PC-3 (cell line): ENCODE results near the gene LIMS1. TPM values are rescaled to one million over a fixed set of nuclear protein-coding genes. Genes with fewer than 3 reads are reported as not detected.

ENCODE experiments used
- ATAC-seq: fragments of 200-7000 bp; cut with Tn5 transposase; 2 replicates; pipeline ENCODE4 v1.9.1; 2020; ENCODE audit warnings: mild to moderate bottlenecking, moderate library complexity
- BruUV-seq: library from RNA; stranded (reverse); fragments of 400-500 nt; replicated peaks from 2 replicates; lab custom pipeline; 2021; lab: Mats Ljungman, UMichigan
- CTCF ChIA-PET: fragments of 300-600 bp; sonication (Branson Sonifier 250); formaldehyde crosslinking; loops from one replicate; lab custom pipeline; 2022; ENCODE audit warnings: antibody characterized with exemption; lab: Charles Lee
- POLR2A ChIA-PET: fragments of 300-600 bp; sonication (Branson Sonifier 250); formaldehyde crosslinking; loops from one replicate; lab custom pipeline; 2022; ENCODE audit warnings: antibody characterized with exemption; ENCODE audit not compliant: unreplicated experiment; lab: Charles Lee
- DNase-seq: peaks from one replicate; pipeline ENCODE4 v3.0.0-alpha.2; 2015
- H2AFZ ChIP-seq: fragments of 300-600 bp; sonication (generic); 2 replicates; pipeline ENCODE4 v1.6.0; 2016; ENCODE audit warnings: antibody characterized with exemption, low read length
- H3F3A ChIP-seq: fragments of 300-600 bp; sonication (generic); one replicate; pipeline ENCODE4 v1.6.0; 2017; ENCODE audit warnings: antibody characterized with exemption, low read length, control low read depth, mild to moderate bottlenecking; ENCODE audit not compliant: unreplicated experiment
- H3K27ac ChIP-seq: fragments of 300-600 bp; sonication (generic); 2 replicates; pipeline ENCODE4 v1.5.1; 2016; ENCODE audit warnings: mild to moderate bottlenecking, low read length
- H3K27me3 ChIP-seq: fragments of 300-600 bp; sonication (generic); 2 replicates; pipeline ENCODE4 v1.6.1; 2016; ENCODE audit warnings: low read length, mixed read lengths
- H3K36me3 ChIP-seq: fragments of 300-600 bp; sonication (generic); 2 replicates; pipeline ENCODE4 v1.6.1; 2016; ENCODE audit warnings: low read depth, mixed run types, low read length, mixed read lengths
- H3K4me1 ChIP-seq: fragments of 300-600 bp; sonication (generic); 2 replicates; pipeline ENCODE4 v1.5.1; 2016; ENCODE audit warnings: low read length; ENCODE audit not compliant: insufficient read depth
- H3K4me2 ChIP-seq: fragments of 300-600 bp; sonication (generic); 2 replicates; pipeline ENCODE4 v1.6.0; 2016; ENCODE audit warnings: low read length
- H3K4me3 ChIP-seq: fragments of 300-600 bp; sonication (generic); 2 replicates; pipeline ENCODE4 v1.5.1; 2016; ENCODE audit warnings: mild to moderate bottlenecking, low read length, mixed read lengths
- H3K79me2 ChIP-seq: fragments of 300-600 bp; sonication (generic); 2 replicates; pipeline ENCODE4 v1.6.1; 2017; ENCODE audit warnings: low read length, mixed read lengths
- H3K9ac ChIP-seq: fragments of 300-600 bp; sonication (generic); 2 replicates; pipeline ENCODE4 v1.6.0; 2016; ENCODE audit warnings: mild to moderate bottlenecking, low read length
- H3K9me2 ChIP-seq: fragments of 300-600 bp; sonication (generic); replicated peaks from 2 replicates; pipeline ENCODE4 v1.6.1; 2016; ENCODE audit warnings: mixed run types, low read length, mixed read lengths
- H3K9me3 ChIP-seq: fragments of 300-600 bp; sonication (generic); 2 replicates; pipeline ENCODE4 v1.6.1; 2016; ENCODE audit warnings: low read length, mixed read lengths
- H4K20me1 ChIP-seq: fragments of 300-600 bp; sonication (generic); 2 replicates; pipeline ENCODE4 v1.6.1; 2016; ENCODE audit warnings: low read length, mixed read lengths
- CTCF ChIP-seq: fragments of 300-600 bp; sonication (generic); conservative IDR thresholded peaks from 2 replicates; pipeline ENCODE4 v1.5.1; 2017; ENCODE audit warnings: antibody characterized with exemption, low read depth, mild to moderate bottlenecking, low read length
- EZH2 ChIP-seq: fragments of 300-600 bp; sonication (generic); IDR thresholded peaks from one replicate; pipeline ENCODE4 v1.6.1; 2017; ENCODE audit warnings: antibody characterized with exemption, mild to moderate bottlenecking, low read length; ENCODE audit not compliant: unreplicated experiment
- EZH2phosphoT487 ChIP-seq: fragments of 300-600 bp; sonication (generic); IDR thresholded peaks from 2 replicates; pipeline ENCODE4 v1.6.1; 2018; ENCODE audit warnings: mild to moderate bottlenecking, antibody characterized with exemption, low read length, borderline replicate concordance
- intact Hi-C: fragments of 100-400 bp; cut with micrococcal nuclease; formaldehyde crosslinking; loops from 2 replicates; pipeline ENCODE4 v1.9.0; 2023
- total RNA-seq: library from RNA; depleted of rRNA; stranded (reverse); fragments of >200 nt; gene quantifications from 2 replicates; pipeline ENCODE4 v1.2.3, GENCODE V29; 2014

Gene LIMS1
- total RNA-seq, 1 experiment from 2014 or later, result 58.9 TPM

GRCh38 chr2:108633409-108633808, 99.1 kb downstream of the LIMS1 start:
- no peak for DNase-seq
- BruUV-seq, result no TSS peak
- H3K79me2 ChIP-seq, result peaks cover 34% of the 10 kb centered on the region
- ChIA-PET CTCF (no interaction called here), POLR2A (no interaction called here)
- H3K4me3 ChIP-seq, result no peak overlapping the region
- H3F3A ChIP-seq, result no peaks in the 10 kb centered on the region
- TF ChIP-seq CTCF (no peak), EZH2 (no peak), EZH2phosphoT487 (no peak)
- H3K9ac ChIP-seq, result no peak overlapping the region
- H2AFZ ChIP-seq, result no peak overlapping the region
- intact Hi-C loops, result no loop called here
- no peaks in the 10 kb centered on the region for H3K27me3 ChIP-seq
- no peaks in the 10 kb centered on the region for H3K9me3 ChIP-seq
- no peaks in the 10 kb centered on the region for H3K9me2 ChIP-seq
- H3K27ac ChIP-seq, result no peak overlapping the region
- ATAC-seq, result no peak
- no peaks in the 10 kb centered on the region; the same call in 1 of the 2 replicates for H3K36me3 ChIP-seq
- peaks cover 4% of the 10 kb centered on the region; the same call in 1 of the 2 replicates for H4K20me1 ChIP-seq
- H3K4me1 ChIP-seq, result peaks cover 22% of the 10 kb centered on the region
- H3K4me2 ChIP-seq, result no peak overlapping the region

GRCh38 chr2:108634011-108634410, 99.7 kb downstream of the LIMS1 start:
- DNase-seq (no peak), ATAC-seq (no peak)
- peaks cover 4% of the 10 kb centered on the region; the same call in 1 of the 2 replicates for H4K20me1 ChIP-seq
- no peak overlapping the region for H3K4me2 ChIP-seq
- BruUV-seq, result no TSS peak
- no peak overlapping the region for H3K27ac ChIP-seq
- no peak overlapping the region for H3K9ac ChIP-seq
- POLR2A ChIA-PET, result interaction anchor here (0.6 kb wide), 1 partner anchor 15 kb away, joined by 4 read pairs; no protein-coding TSS in a partner anchor
- intact Hi-C loops, result no loop called here
- no peaks in the 10 kb centered on the region for H3K9me2 ChIP-seq
- no peaks in the 10 kb centered on the region for H3K27me3 ChIP-seq
- H3K4me1 ChIP-seq, result peaks cover 22% of the 10 kb centered on the region
- H3K4me3 ChIP-seq, result no peak overlapping the region
- no peaks in the 10 kb centered on the region for H3F3A ChIP-seq
- TF ChIP-seq EZH2phosphoT487 (no peak), CTCF (no peak), EZH2 (no peak)
- no peaks in the 10 kb centered on the region; the same call in 1 of the 2 replicates for H3K36me3 ChIP-seq
- H2AFZ ChIP-seq, result no peak overlapping the region
- CTCF ChIA-PET, result no interaction called here
- no peaks in the 10 kb centered on the region for H3K9me3 ChIP-seq
- peaks cover 37% of the 10 kb centered on the region for H3K79me2 ChIP-seq

DNA sequence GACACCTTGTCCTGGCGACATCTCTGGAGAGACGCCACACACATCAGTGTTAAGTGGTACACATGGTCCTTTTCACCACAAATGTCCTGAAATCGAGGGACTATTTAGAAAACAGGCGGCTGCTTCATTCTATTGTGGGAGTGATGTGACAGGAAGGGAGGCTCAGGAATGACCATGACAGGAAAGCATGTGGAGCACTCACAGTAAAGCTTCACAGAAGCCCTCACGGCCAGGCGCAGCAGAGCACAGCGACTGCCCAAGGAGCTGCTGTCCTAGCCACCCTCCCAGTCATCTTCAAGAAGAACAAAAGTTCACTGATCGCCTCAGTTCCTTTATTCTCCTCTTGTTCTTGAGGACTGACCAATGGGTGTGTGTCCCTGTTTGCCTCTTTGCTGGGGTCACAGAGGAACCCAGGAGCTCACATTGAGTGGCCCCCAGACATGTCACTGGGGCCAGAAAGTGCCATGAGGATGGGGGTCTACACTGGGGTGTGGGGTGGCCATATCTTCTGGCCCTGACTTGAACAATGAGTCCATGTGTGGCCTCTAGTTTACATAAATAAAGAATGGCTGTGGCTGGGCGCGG, 100.4 kb downstream of the LIMS1 start:
- no peaks in the 10 kb centered on the region; the same call in 1 of the 2 replicates for H3K36me3 ChIP-seq
- no peaks in the 10 kb centered on the region for H3K27me3 ChIP-seq
- ChIA-PET POLR2A (no interaction called here), CTCF (interaction anchor here (0.6 kb wide), 1 partner anchor 28 kb away, joined by 3 read pairs; no protein-coding TSS in a partner anchor)
- no peaks in the 10 kb centered on the region for H3K9me3 ChIP-seq
- no peak overlapping the region for H2AFZ ChIP-seq
- ATAC-seq (no peak), DNase-seq (no peak)
- peaks cover 29% of the 10 kb centered on the region for H3K4me1 ChIP-seq
- peaks cover 4% of the 10 kb centered on the region; the same call in 1 of the 2 replicates for H4K20me1 ChIP-seq
- no TSS peak for BruUV-seq
- no peak overlapping the region for H3K4me3 ChIP-seq
- H3K4me2 ChIP-seq, result no peak overlapping the region
- H3K9me2 ChIP-seq, result no peaks in the 10 kb centered on the region
- peaks cover 40% of the 10 kb centered on the region for H3K79me2 ChIP-seq
- H3K9ac ChIP-seq, result no peak overlapping the region
- TF ChIP-seq EZH2 (no peak), EZH2phosphoT487 (no peak), CTCF (no peak)
- intact Hi-C loops, result no loop called here
- no peak overlapping the region for H3K27ac ChIP-seq
- H3F3A ChIP-seq, result no peaks in the 10 kb centered on the region
